ENCODE results near the gene TOPAZ1. TPM values are rescaled to one million over a fixed set of nuclear protein-coding genes. Genes with fewer than 3 reads are reported as not detected.

TOPAZ1 gene
- total and polyA plus RNA-seq, 2 of the 8 experiments (the other 6 are each of a cell fraction or from before 2014, with no cell fraction given): not detected

- Histone ChIP-seq H4K91ac (replicated peaks; ENCODE audit: insufficient read length, low read length) (no peak overlapping the region), H3K23me2 (ENCODE audit: low read depth, low read length) (no peaks in the 10 kb centered on the region), H3K4me2 (ENCODE audit: insufficient read depth in 1 of 2, low read depth in 2 of 2, low read length in 2 of 2) (no peak overlapping the region), H3K56ac (replicated peaks; ENCODE audit: insufficient read length, low read depth, low read length) (no peak overlapping the region), H2BK120ac (replicated peaks; ENCODE audit: low read depth, low read length) (no peak overlapping the region), H3K9me3 (ENCODE audit: insufficient read depth in 2 of 2, low read depth in 1 of 2, low read length in 1 of 2) (no peaks in the 10 kb centered on the region), H2AFZ (ENCODE audit: low read length) (no peak overlapping the region), H3K27ac (ENCODE audit: low read depth, low read length) (no peak overlapping the region), H3K23ac (ENCODE audit: insufficient read length) (no peak overlapping the region), H2BK12ac (ENCODE audit: low read depth, low read length) (no peak overlapping the region), H3K4me1 (replicated peaks in 1 of 4; ENCODE audit: control insufficient read depth in 3 of 4, insufficient read depth in 4 of 4, low read length in 3 of 4) (no peaks in the 10 kb centered on the region), H4K8ac (ENCODE audit: extremely low read depth, insufficient read depth, low read length) (no peak overlapping the region), H3K4me3 (ENCODE audit: extremely low read depth in 1 of 4, insufficient read depth in 2 of 4, low read depth in 3 of 4, low read length in 4 of 4) (no peak overlapping the region), H2BK5ac (ENCODE audit: low read depth, low read length) (no peak overlapping the region), H3K9ac (replicated peaks in 1 of 4; ENCODE audit: extremely low read depth in 1 of 4, low read depth in 3 of 4, low read length in 3 of 4) (no peak overlapping the region), H3K14ac (ENCODE audit: insufficient read length) (no peak overlapping the region), H3K36me3 (ENCODE audit: control insufficient read depth in 2 of 4, insufficient read depth in 4 of 4, low read length in 3 of 4) (no peaks in the 10 kb centered on the region), H4K5ac (ENCODE audit: insufficient read length, low read depth, low read length) (no peak overlapping the region), H3K79me2 (ENCODE audit: control insufficient read depth in 1 of 2, insufficient read depth in 2 of 2, low read length in 2 of 2) (no peaks in the 10 kb centered on the region), H2AK5ac (ENCODE audit: low read depth, low read length) (no peak overlapping the region), H2BK20ac (ENCODE audit: low read length) (no peak overlapping the region), H3K79me1 (ENCODE audit: low read depth, low read length) (no peaks in the 10 kb centered on the region), H3K27me3 (replicated peaks in 1 of 4; ENCODE audit: control insufficient read depth in 3 of 4, extremely low read depth in 1 of 4, insufficient read depth in 3 of 4, low read length in 3 of 4) (no peaks in the 10 kb centered on the region), H2BK15ac (ENCODE audit: low read length) (no peak overlapping the region), H4K20me1 (replicated peaks in 1 of 2; ENCODE audit: control insufficient read depth in 1 of 2, insufficient read depth in 2 of 2, low read length in 2 of 2) (no peaks in the 10 kb centered on the region), H3K4ac (replicated peaks; ENCODE audit: insufficient read length, low read depth, low read length) (no peak overlapping the region), H3K18ac (ENCODE audit: extremely low read depth, low read length) (no peak overlapping the region)
- WGBS, 2 experiments (ENCODE audit: extremely low coverage in 1 of 2, insufficient coverage in 1 of 2, insufficient read length in 1 of 2, insufficient replicate concordance in 2 of 2, low coverage in 1 of 2, low lambda C conversion rate in 2 of 2, missing lambda C conversion rate in 1 of 2): 100% methylated on average over 1 of the region's 1 CpG; no CpG with 5 or more reads in 1 of the 2 experiments
- FAIRE-seq: no peak
- ChIA-PET POLR2A (ENCODE audit: partially characterized antibody) (no interaction called here), CTCF (ENCODE audit: partially characterized antibody) (no interaction called here)
- no peak for DNase-seq (ENCODE audit: low read depth in 1 of 2, low spot score in 2 of 2)
- TF ChIP-seq MAFK (IDR thresholded peaks at IDR 0.05; ENCODE audit: low read depth, low read length): no peak
- TF ChIP-seq CHD1 (IDR thresholded peaks at IDR 0.05; ENCODE audit: low read depth, low read length): no peak
- no peak for TF ChIP-seq RNF2 (IDR thresholded peaks at IDR 0.05; ENCODE audit: borderline replicate concordance, low read depth, low read length, missing control alignments, poor library complexity, severe bottlenecking)
- TF ChIP-seq PHF8 (conservative IDR thresholded peaks at IDR 0.05; ENCODE audit: low read depth, low read length): no peak
- TF ChIP-seq BCL11A (IDR thresholded peaks at IDR 0.05; ENCODE audit: low read depth in 2 of 2, low read length in 2 of 2): no peak
- TF ChIP-seq EGR1 (IDR thresholded peaks at IDR 0.05; ENCODE audit: borderline replicate concordance, low read depth, low read length): no peak
- no peak for TF ChIP-seq CREB1 (IDR thresholded peaks at IDR 0.05)
- no peak for TF ChIP-seq ATF2 (IDR thresholded peaks at IDR 0.05; ENCODE audit: low read length)
- no peak for TF ChIP-seq POLR2A (IDR thresholded peaks at IDR 0.05; ENCODE audit: control extremely low read depth in 1 of 2, low read depth in 2 of 2, low read length in 2 of 2)
- TF ChIP-seq SIRT6 (IDR thresholded peaks at IDR 0.05; ENCODE audit: low read length): no peak
- no peak for TF ChIP-seq ASH2L (IDR thresholded peaks at IDR 0.05; ENCODE audit: low read length)
- TF ChIP-seq BRCA1 (IDR thresholded peaks at IDR 0.05; ENCODE audit: low read depth, low read length): no peak
Observed at GRCh38 chr3:44264146-44264545, 22.5 kb downstream of the TOPAZ1 start.

Measured in H1 (cell line).